ENCODE data around the gene COL27A1. TPM values are rescaled to one million over a fixed set of nuclear protein-coding genes. Genes with fewer than 3 reads are reported as not detected.

The COL27A1 gene
- total RNA-seq, 1 donor from 2014 or later = 3.9 TPM

GRCh38 chr9:114172981-114173833, 17.9 kb downstream of the COL27A1 start:
- Mint-ChIP-seq H3K9me3 (ENCODE audit: unreplicated experiment) (no peaks in the 10 kb centered on the region), H3K4me3 (ENCODE audit: unreplicated experiment) (no peak overlapping the region), H3K4me1 (ENCODE audit: low read depth, unreplicated experiment) (peaks cover 5% of the 10 kb centered on the region)

GRCh38 chr9:114174557-114174875, 19.2 kb downstream of the COL27A1 start:
- DNase-seq = no peak
- H3K4me1 Mint-ChIP-seq (ENCODE audit: low read depth, unreplicated experiment) = peaks cover 5% of the 10 kb centered on the region
- no peak overlapping the region for H3K27ac Mint-ChIP-seq (ENCODE audit: unreplicated experiment)
- peaks cover 2% of the 10 kb centered on the region for H3K9me3 Mint-ChIP-seq (ENCODE audit: unreplicated experiment)
- H3K27me3 Mint-ChIP-seq (ENCODE audit: unreplicated experiment) = no peaks in the 10 kb centered on the region
- no peak overlapping the region for H3K4me3 Mint-ChIP-seq (ENCODE audit: unreplicated experiment)
- TF ChIP-seq CTCF (IDR thresholded peaks at IDR 0.05; ENCODE audit: partially characterized antibody, unreplicated experiment) = no peak
- H3K36me3 Mint-ChIP-seq (ENCODE audit: unreplicated experiment) = no peaks in the 10 kb centered on the region

More at GRCh38 chr9:114172981-114173833, 17.9 kb downstream of the COL27A1 start:
- Mint-ChIP-seq H3K27ac (ENCODE audit: unreplicated experiment) (no peak overlapping the region), H3K27me3 (ENCODE audit: unreplicated experiment) (peaks cover 7% of the 10 kb centered on the region), H3K36me3 (ENCODE audit: unreplicated experiment) (no peaks in the 10 kb centered on the region)
- no peak for TF ChIP-seq CTCF (IDR thresholded peaks at IDR 0.05; ENCODE audit: partially characterized antibody, unreplicated experiment)
- DNase-seq = no peak

DNA sequence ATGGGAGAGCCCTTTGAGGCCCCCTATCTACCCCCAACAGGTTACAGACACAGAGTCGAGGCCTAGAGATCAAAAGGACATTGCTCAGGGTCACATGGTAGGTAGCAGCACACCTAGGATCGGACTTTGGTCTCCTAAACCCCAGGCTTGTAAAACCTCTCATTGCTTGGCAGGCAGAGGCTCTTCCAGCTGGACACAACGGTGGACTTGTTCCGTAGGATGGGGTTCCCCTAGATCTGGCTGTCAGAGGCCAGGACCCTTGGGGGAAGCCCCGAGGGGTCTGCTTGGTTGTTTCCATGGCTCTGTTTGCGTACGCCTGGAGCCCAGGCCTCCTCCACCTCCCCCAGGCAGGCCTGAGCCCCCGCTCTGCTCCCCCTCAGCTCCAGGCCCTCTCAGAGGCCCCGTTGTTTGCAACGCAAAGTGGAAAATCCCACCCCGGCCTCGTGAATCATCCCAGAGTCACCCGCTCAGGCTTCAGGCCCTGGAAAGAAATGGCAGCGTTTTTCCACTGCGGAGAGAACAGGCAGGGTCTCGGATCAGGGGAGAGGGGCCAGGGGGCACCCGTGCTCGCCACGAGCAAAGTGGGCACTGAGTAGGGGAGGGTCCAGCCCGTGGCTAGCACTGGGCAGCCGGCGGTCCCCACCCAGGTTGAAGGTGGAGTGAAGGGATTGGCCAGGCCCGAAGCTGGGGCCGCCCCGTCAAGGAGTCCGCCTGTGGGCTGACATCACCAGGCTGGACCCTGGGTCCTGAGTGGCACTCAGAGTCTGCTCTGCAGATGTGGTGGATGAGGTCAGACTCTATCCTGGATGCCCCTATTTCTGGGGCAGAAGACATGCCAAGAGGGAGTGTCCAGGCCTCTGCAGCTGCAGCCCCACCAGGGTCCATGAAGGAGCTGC, 19.8 kb downstream of the COL27A1 start:
- H3K4me1 Mint-ChIP-seq (ENCODE audit: low read depth, unreplicated experiment) = peaks cover 5% of the 10 kb centered on the region
- no peaks in the 10 kb centered on the region for H3K27me3 Mint-ChIP-seq (ENCODE audit: unreplicated experiment)
- H3K4me3 Mint-ChIP-seq (ENCODE audit: unreplicated experiment) = no peak overlapping the region
- peaks cover 2% of the 10 kb centered on the region for H3K9me3 Mint-ChIP-seq (ENCODE audit: unreplicated experiment)
- no peaks in the 10 kb centered on the region for H3K36me3 Mint-ChIP-seq (ENCODE audit: unreplicated experiment)
- no peak for TF ChIP-seq CTCF (IDR thresholded peaks at IDR 0.05; ENCODE audit: partially characterized antibody, unreplicated experiment)
- H3K27ac Mint-ChIP-seq (ENCODE audit: unreplicated experiment) = no peak overlapping the region
- DNase-seq = no peak

DNA sequence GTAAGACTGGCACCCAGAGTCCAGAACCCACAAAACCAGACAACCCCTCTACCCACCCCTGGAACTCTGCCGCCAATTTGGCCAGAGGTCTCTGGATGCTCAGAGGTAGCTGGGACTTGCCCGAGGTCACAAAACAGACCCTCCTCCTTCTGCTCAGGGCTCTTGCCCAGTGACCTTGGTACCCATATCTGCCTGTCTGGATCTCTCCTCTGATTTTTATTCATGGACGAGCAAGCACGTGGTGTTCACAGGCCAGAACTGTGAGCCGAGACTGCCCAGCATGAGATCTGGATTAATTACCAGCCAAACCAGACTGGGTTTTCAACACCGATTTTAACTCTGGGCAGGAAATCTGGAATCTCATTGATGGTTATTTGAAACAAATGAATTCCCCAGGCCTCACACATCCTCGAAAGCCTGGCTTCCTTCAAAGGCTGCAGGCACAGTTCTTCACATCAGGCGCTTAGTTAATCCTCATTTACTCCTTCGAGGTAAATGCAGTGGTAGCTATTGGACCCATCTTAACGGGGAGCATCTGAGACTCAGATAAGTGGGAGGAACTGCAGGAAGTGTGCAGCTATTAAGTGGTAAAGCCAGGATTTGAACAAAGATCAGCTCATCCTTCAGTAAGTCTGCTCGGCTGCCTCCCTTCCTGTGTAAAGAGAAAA, 21.4 kb downstream of the COL27A1 start:
- TF ChIP-seq CTCF (IDR thresholded peaks at IDR 0.05; ENCODE audit: partially characterized antibody, unreplicated experiment) = no peak
- no peaks in the 10 kb centered on the region for H3K36me3 Mint-ChIP-seq (ENCODE audit: unreplicated experiment)
- peaks cover 2% of the 10 kb centered on the region for H3K9me3 Mint-ChIP-seq (ENCODE audit: unreplicated experiment)
- peaks cover 11% of the 10 kb centered on the region for H3K4me1 Mint-ChIP-seq (ENCODE audit: low read depth, unreplicated experiment)
- no peak overlapping the region for H3K27ac Mint-ChIP-seq (ENCODE audit: unreplicated experiment)
- H3K4me3 Mint-ChIP-seq (ENCODE audit: unreplicated experiment) = no peak overlapping the region
- no peaks in the 10 kb centered on the region for H3K27me3 Mint-ChIP-seq (ENCODE audit: unreplicated experiment)
- DNase-seq = no peak
